Measurements from ENCODE around the gene DLG2. TPM values are rescaled to one million over a fixed set of nuclear protein-coding genes. Genes with fewer than 3 reads are reported as not detected.

Gene DLG2
- total and polyA plus RNA-seq, 9 of the 15 experiments (the other 6 are each of a cell fraction or from before 2014, with no cell fraction given), result 0.52 to 1.6 (median 0.95) TPM

DNA sequence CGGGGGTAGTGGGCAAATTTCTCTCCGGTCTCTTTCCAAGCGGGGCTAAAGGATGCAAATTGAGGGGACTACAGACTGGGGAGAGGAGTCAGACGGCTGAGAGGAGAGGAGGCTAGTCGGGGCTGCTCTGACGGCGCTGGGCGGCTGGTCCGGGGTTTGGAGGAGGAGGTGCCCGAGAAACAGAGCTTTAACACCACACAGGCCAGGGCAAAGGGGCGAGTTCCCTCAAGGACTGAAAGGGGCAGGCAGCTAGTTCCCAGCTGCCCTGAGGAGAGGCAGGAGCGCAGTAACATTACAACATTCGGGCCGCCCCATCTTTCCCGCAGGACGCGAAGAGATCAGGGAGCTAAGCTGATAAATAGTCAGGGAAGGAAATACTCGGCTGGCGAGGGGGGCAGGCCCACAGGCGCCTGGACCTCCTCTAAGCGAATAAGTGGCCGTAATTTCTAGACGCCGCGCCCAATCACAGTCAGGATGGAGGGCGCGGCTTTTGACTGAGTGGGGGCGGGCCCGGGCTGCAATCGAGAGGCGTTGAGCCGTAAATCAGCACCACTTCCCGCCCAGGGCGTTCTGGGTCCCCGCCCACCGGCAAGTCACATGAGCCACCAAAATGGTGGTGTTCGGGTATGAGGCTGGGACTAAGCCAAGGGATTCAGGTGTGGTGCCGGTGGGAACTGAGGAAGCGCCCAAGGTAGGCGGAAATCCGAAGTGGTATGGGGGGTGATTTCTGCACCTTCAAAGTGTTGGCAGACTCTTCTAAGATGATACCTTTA, 1.0 kb upstream of the DLG2 start, which contains the start of gene TMEM126B (continued):
- TF ChIP-seq, protein P1, sequence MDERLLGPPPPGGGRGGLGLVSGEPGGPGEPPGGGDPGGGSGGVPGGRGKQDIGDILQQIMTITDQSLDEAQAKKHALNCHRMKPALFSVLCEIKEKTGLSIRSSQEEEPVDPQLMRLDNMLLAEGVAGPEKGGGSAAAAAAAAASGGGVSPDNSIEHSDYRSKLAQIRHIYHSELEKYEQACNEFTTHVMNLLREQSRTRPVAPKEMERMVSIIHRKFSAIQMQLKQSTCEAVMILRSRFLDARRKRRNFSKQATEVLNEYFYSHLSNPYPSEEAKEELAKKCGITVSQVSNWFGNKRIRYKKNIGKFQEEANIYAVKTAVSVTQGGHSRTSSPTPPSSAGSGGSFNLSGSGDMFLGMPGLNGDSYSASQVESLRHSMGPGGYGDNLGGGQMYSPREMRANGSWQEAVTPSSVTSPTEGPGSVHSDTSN (CRISPR knock-in tag; IDR thresholded peaks at IDR 0.05; ENCODE audit: low read depth), result peak; percentile 52
- TF ChIP-seq, protein P1 (tag; conservative IDR thresholded peaks at IDR 0.05; ENCODE audit: low read depth), result peak; percentile 96
- TF ChIP-seq, protein P2, sequence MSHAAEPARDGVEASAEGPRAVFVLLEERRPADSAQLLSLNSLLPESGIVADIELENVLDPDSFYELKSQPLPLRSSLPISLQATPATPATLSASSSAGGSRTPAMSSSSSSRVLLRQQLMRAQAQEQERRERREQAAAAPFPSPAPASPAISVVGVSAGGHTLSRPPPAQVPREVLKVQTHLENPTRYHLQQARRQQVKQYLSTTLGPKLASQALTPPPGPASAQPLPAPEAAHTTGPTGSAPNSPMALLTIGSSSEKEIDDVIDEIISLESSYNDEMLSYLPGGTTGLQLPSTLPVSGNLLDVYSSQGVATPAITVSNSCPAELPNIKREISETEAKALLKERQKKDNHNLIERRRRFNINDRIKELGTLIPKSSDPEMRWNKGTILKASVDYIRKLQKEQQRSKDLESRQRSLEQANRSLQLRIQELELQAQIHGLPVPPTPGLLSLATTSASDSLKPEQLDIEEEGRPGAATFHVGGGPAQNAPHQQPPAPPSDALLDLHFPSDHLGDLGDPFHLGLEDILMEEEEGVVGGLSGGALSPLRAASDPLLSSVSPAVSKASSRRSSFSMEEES (CRISPR knock-in tag; IDR thresholded peaks at IDR 0.05), result peak; percentile 61
- TF ChIP-seq JUND (IDR thresholded peaks at IDR 0.05; ENCODE audit: borderline replicate concordance, low read depth, low read length) (no peak; the same call in 1 of the 2 replicates), JUND (tag; IDR thresholded peaks at IDR 0.05; ENCODE audit: borderline replicate concordance, low read depth, low read length) (0 out of 3 replicates have a peak, but pooled peaks have one; percentile 16), ZFPM2 (CRISPR knock-in tag; IDR thresholded peaks at IDR 0.05) (no peak), TEAD4 (IDR thresholded peaks at IDR 0.05; ENCODE audit: low read length) (peak; percentile 48; the same call in 1 of the 2 replicates), TEAD4 (CRISPR knock-in tag; IDR thresholded peaks at IDR 0.05; ENCODE audit: borderline replicate concordance) (no peak), RBFOX2 (IDR thresholded peaks at IDR 0.05; ENCODE audit: low read depth, low read length) (peak; percentile 87), MTA1 (IDR thresholded peaks at IDR 0.05; ENCODE audit: borderline replicate concordance) (peak; percentile 38; the same call in 1 of the 2 replicates), ZFP1 (CRISPR knock-in tag; IDR thresholded peaks at IDR 0.05) (no peak), ZNF253 (CRISPR knock-in tag; conservative IDR thresholded peaks at IDR 0.05) (no peak), FOS (IDR thresholded peaks at IDR 0.05; ENCODE audit: extremely low read depth, insufficient read length) (peak; percentile 27), TSC22D4 (tag; IDR thresholded peaks at IDR 0.05) (no peak), TAF15 (IDR thresholded peaks at IDR 0.05; ENCODE audit: low read depth, low read length) (no peak), RBM39 (optimal IDR thresholded peaks at IDR 0.05; ENCODE audit: low read depth, low read length) (no peak), ZNF324 (CRISPR knock-in tag; IDR thresholded peaks at IDR 0.05) (no peak), POLR2A (conservative IDR thresholded peaks at IDR 0.05) (peak; percentile 90), SRSF1 (IDR thresholded peaks at IDR 0.05; ENCODE audit: low read depth, low read length) (no peak)
- TF ChIP-seq, protein P3, sequence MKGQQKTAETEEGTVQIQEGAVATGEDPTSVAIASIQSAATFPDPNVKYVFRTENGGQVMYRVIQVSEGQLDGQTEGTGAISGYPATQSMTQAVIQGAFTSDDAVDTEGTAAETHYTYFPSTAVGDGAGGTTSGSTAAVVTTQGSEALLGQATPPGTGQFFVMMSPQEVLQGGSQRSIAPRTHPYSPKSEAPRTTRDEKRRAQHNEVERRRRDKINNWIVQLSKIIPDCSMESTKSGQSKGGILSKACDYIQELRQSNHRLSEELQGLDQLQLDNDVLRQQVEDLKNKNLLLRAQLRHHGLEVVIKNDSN (CRISPR knock-in tag; IDR thresholded peaks at IDR 0.05), result peak; percentile 96
- TF ChIP-seq, protein P4, sequence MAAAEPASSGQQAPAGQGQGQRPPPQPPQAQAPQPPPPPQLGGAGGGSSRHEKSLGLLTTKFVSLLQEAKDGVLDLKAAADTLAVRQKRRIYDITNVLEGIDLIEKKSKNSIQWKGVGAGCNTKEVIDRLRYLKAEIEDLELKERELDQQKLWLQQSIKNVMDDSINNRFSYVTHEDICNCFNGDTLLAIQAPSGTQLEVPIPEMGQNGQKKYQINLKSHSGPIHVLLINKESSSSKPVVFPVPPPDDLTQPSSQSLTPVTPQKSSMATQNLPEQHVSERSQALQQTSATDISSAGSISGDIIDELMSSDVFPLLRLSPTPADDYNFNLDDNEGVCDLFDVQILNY (CRISPR knock-in tag; IDR thresholded peaks at IDR 0.05), result peak; percentile 79; the same call in 1 of the 2 replicates
- TF ChIP-seq, protein P5, sequence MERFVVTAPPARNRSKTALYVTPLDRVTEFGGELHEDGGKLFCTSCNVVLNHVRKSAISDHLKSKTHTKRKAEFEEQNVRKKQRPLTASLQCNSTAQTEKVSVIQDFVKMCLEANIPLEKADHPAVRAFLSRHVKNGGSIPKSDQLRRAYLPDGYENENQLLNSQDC (CRISPR knock-in tag; IDR thresholded peaks at IDR 0.05), result no peak
- TF ChIP-seq, protein P6, sequence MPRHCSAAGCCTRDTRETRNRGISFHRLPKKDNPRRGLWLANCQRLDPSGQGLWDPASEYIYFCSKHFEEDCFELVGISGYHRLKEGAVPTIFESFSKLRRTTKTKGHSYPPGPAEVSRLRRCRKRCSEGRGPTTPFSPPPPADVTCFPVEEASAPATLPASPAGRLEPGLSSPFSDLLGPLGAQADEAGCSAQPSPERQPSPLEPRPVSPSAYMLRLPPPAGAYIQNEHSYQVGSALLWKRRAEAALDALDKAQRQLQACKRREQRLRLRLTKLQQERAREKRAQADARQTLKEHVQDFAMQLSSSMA (CRISPR knock-in tag; IDR thresholded peaks at IDR 0.05), result no peak

Measured in K562 (cell line).